SK-N-SH (cell line): ENCODE data around the gene TEPSIN. TPM values are rescaled to one million over a fixed set of nuclear protein-coding genes. Genes with fewer than 3 reads are reported as not detected.

Experiments used
- CTCF ChIA-PET: fragments of 300-600, 350-600 bp; formaldehyde crosslinking; extraction: SDS; loops from one replicate; lab custom pipeline; 2021; lab: Yijun Ruan, JAX
- POLR2A ChIA-PET: fragments of 350-600 bp; sonication (Branson Sonifier 250); formaldehyde crosslinking; extraction: SDS; loops from one replicate; lab custom pipeline; 2020; ENCODE audit warnings: antibody characterized with exemption, inconsistent platforms; lab: Yijun Ruan, JAX
- DNase-seq: peaks from one replicate; pipeline ENCODE4 v3.0.0; 2012
- H2AFZ ChIP-seq: fragments of 200-600 bp; sonication (generic); 2 replicates; pipeline ENCODE4 v1.8.1; 2016; ENCODE audit warnings: antibody characterized with exemption, mild to moderate bottlenecking, low read depth
- H3F3A ChIP-seq: fragments of 200-600 bp; sonication (generic); replicated peaks from 2 replicates; pipeline ENCODE3; 2016; ENCODE audit warnings: antibody characterized with exemption, mild to moderate bottlenecking; ENCODE audit not compliant: insufficient read depth
- H3K27ac ChIP-seq, 2 experiments: fragments of 200-500 bp in 1 of 2; fragments of 200-600 bp in 1 of 2; sonication (Bioruptor generic) in 1 of 2; sonication (generic), shearing (Covaris generic) in 1 of 2; 2 replicates each; pipeline versions ENCODE4 v1.5.1 to v1.6.1; 2014 to 2016; ENCODE audit warnings: low read depth in 2 of 2, inconsistent platforms in 1 of 2, low read length in 1 of 2, mild to moderate bottlenecking in 1 of 2, mixed read lengths in 1 of 2
- H3K27me3 ChIP-seq: fragments of 200-600 bp; sonication (generic), shearing (Covaris generic); 2 replicates; pipeline ENCODE4 v1.6.1; 2016; ENCODE audit warnings: mixed run types; ENCODE audit not compliant: insufficient read depth
- H3K36me3 ChIP-seq, 2 experiments: fragments of 200-500 bp in 1 of 2; fragments of 200-600 bp in 1 of 2; sonication (Bioruptor generic) in 1 of 2; sonication (generic) in 1 of 2; replicated peaks in 1 of 2; 2 replicates each; pipeline versions ENCODE3 to v1.5.1; 2014 to 2016; ENCODE audit warnings: low read length in 1 of 2, mild to moderate bottlenecking in 1 of 2; ENCODE audit not compliant: insufficient read depth in 2 of 2, control insufficient read depth in 1 of 2
- H3K4me1 ChIP-seq, 2 experiments: fragments of 200-500 bp in 1 of 2; fragments of 200-600 bp in 1 of 2; sonication (Bioruptor generic) in 1 of 2; sonication (generic), shearing (Covaris generic) in 1 of 2; 2 replicates each; pipeline versions ENCODE4 v1.5.1 to v1.6.1; 2014 to 2016; ENCODE audit warnings: low read depth in 1 of 2, low read length in 1 of 2, mixed run types in 1 of 2; ENCODE audit not compliant: insufficient read depth in 2 of 2, control insufficient read depth in 1 of 2
- H3K4me2 ChIP-seq: fragments of 200-600 bp; sonication (generic), shearing (Covaris generic); 2 replicates; pipeline ENCODE4 v1.6.1; 2017; ENCODE audit warnings: mixed run types
- H3K4me3 ChIP-seq, 2 experiments: fragments of 200-500 bp in 1 of 2; fragments of 200-600 bp in 1 of 2; sonication (Bioruptor generic) in 1 of 2; sonication (generic), shearing (Covaris generic) in 1 of 2; 2 replicates each; pipeline versions ENCODE4 v1.5.1 to v1.8.1; 2014 to 2016; ENCODE audit warnings: low read depth in 2 of 2, inconsistent platforms in 1 of 2, low read length in 1 of 2, mild to moderate bottlenecking in 1 of 2, mixed read lengths in 1 of 2, moderate library complexity in 1 of 2
- H3K79me2 ChIP-seq: fragments of 200-600 bp; sonication (generic); 2 replicates; pipeline ENCODE4 v1.8.1; 2017; ENCODE audit warnings: mild to moderate bottlenecking; ENCODE audit not compliant: insufficient read depth
- H3K9ac ChIP-seq: fragments of 200-600 bp; sonication (generic); 2 replicates; pipeline ENCODE4 v1.6.1; 2017; ENCODE audit warnings: mixed run types
- H3K9me2 ChIP-seq: fragments of 200-600 bp; sonication (generic); 2 replicates; pipeline ENCODE4 v1.6.1; 2017; ENCODE audit warnings: mixed run types
- H3K9me3 ChIP-seq: fragments of 200-600 bp; sonication (generic); 2 replicates; pipeline ENCODE4 v1.6.1; 2017; ENCODE audit warnings: mixed run types, mild to moderate bottlenecking, moderate library complexity
- H4K20me1 ChIP-seq: fragments of 200-600 bp; sonication (generic); 2 replicates; pipeline ENCODE4 v1.6.1; 2017; ENCODE audit warnings: mild to moderate bottlenecking, mixed run types; ENCODE audit not compliant: insufficient read depth
- GATA2 ChIP-seq: sonication (generic); formaldehyde crosslinking; IDR thresholded peaks from 2 replicates; pipeline ENCODE4 v1.5.0; 2020; ENCODE audit warnings: mild to moderate bottlenecking, missing genetic modification reagents
- POLR2AphosphoS5 ChIP-seq: IDR thresholded peaks from 2 replicates; pipeline ENCODE4 v1.6.1; 2012; ENCODE audit warnings: low read depth, low read length
- RXRA ChIP-seq: IDR thresholded peaks from 2 replicates; pipeline ENCODE4 v1.4.0; 2012; ENCODE audit warnings: low read depth, mild to moderate bottlenecking, borderline replicate concordance
- WGBS: methylation state at CpG from one replicate; pipeline ENCODE4 v1.1.6; 2017; ENCODE audit warnings: low lambda C conversion rate; 5-methylcytosine and 5-hydroxymethylcytosine counted together
- polyA plus RNA-seq, 3 experiments: library from polyadenylated mRNA; depleted of rRNA; stranded (reverse); fragments of >200 nt; gene quantifications; 2 replicates each; pipeline ENCODE4 v1.2.3, GENCODE V29; 2012
- TF ChIP-seq, protein P1 (sequence below): IDR thresholded peaks from 2 replicates; pipeline ENCODE4 v1.4.0; 2012; ENCODE audit warnings: low read depth, borderline replicate concordance
- TF ChIP-seq, protein P2 (sequence below): IDR thresholded peaks from 2 replicates; pipeline ENCODE4 v1.4.0; 2012; ENCODE audit warnings: low read depth
- TF ChIP-seq, protein P3 (sequence below): IDR thresholded peaks from 2 replicates; pipeline ENCODE4; 2012
- TF ChIP-seq, protein P4 (sequence below): IDR thresholded peaks from 2 replicates; pipeline ENCODE4 v1.6.1; 2012; ENCODE audit warnings: mild to moderate bottlenecking, low read depth, low read length, moderate library complexity

TEPSIN gene
- polyA plus RNA-seq, 1 of the 3 experiments (the other 2 are of a cell fraction): 35.3 TPM

DNA sequence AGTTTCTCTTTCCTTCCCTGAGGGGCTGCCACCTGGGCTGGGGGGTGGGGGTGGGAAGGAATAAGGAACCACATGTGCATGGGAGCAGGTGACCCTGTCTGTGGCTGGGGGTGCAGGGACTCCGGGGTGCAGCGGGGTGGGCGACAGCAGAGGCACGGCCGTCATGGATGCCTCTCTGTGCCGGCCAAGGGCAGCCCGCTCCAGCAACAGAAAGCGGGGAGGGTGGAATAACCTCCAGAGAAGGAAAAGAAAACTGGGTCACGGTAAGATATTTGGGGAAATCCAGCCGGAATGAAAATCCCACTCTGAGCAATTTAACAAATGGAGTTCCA is 4.4 kb upstream of the TEPSIN start:
- ChIA-PET POLR2A (no interaction called here), CTCF (interaction anchor here (1.5 to 12.8 kb wide), 3 partner anchors 12 to 142 kb away, joined by 3 to 133 read pairs (median 8); no protein-coding TSS in a partner anchor)
- peaks cover 13% of the 10 kb centered on the region for H4K20me1 ChIP-seq
- no peak overlapping the region for H3K4me3 ChIP-seq
- H3K4me2 ChIP-seq: no peak overlapping the region
- H3K4me1 ChIP-seq: peaks cover 0 to 45% of the 10 kb centered on the region in 2 experiments; a peak in 1 of 4 replicates
- peaks cover 35% of the 10 kb centered on the region for H3K79me2 ChIP-seq
- H3K27ac ChIP-seq: no peak overlapping the region
- 91% methylated on average over 10 of the region's 10 CpGs for WGBS
- H3K9ac ChIP-seq: no peak overlapping the region
- TF ChIP-seq POLR2AphosphoS5 (peak; percentile 13; the same call in 1 of the 2 replicates), RXRA (no peak)
- TF ChIP-seq, protein P1, sequence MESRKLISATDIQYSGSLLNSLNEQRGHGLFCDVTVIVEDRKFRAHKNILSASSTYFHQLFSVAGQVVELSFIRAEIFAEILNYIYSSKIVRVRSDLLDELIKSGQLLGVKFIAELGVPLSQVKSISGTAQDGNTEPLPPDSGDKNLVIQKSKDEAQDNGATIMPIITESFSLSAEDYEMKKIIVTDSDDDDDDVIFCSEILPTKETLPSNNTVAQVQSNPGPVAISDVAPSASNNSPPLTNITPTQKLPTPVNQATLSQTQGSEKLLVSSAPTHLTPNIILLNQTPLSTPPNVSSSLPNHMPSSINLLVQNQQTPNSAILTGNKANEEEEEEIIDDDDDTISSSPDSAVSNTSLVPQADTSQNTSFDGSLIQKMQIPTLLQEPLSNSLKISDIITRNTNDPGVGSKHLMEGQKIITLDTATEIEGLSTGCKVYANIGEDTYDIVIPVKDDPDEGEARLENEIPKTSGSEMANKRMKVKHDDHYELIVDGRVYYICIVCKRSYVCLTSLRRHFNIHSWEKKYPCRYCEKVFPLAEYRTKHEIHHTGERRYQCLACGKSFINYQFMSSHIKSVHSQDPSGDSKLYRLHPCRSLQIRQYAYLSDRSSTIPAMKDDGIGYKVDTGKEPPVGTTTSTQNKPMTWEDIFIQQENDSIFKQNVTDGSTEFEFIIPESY: no peak
- TF ChIP-seq, protein P2, sequence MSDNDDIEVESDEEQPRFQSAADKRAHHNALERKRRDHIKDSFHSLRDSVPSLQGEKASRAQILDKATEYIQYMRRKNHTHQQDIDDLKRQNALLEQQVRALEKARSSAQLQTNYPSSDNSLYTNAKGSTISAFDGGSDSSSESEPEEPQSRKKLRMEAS: no peak
- TF ChIP-seq, protein P3, sequence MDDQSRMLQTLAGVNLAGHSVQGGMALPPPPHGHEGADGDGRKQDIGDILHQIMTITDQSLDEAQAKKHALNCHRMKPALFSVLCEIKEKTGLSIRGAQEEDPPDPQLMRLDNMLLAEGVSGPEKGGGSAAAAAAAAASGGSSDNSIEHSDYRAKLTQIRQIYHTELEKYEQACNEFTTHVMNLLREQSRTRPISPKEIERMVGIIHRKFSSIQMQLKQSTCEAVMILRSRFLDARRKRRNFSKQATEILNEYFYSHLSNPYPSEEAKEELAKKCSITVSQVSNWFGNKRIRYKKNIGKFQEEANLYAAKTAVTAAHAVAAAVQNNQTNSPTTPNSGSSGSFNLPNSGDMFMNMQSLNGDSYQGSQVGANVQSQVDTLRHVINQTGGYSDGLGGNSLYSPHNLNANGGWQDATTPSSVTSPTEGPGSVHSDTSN: 0 out of 2 replicates have a peak, but pooled peaks have one; percentile 2
- no peaks in the 10 kb centered on the region for H3K9me2 ChIP-seq
- H3K9me3 ChIP-seq: no peaks in the 10 kb centered on the region
- no peak for DNase-seq
- no peaks in the 10 kb centered on the region for H3K27me3 ChIP-seq
- peaks cover 5 to 40% of the 10 kb centered on the region in 2 experiments for H3K36me3 ChIP-seq
- H2AFZ ChIP-seq: no peak overlapping the region
- peaks cover 4% of the 10 kb centered on the region for H3F3A ChIP-seq

DNA sequence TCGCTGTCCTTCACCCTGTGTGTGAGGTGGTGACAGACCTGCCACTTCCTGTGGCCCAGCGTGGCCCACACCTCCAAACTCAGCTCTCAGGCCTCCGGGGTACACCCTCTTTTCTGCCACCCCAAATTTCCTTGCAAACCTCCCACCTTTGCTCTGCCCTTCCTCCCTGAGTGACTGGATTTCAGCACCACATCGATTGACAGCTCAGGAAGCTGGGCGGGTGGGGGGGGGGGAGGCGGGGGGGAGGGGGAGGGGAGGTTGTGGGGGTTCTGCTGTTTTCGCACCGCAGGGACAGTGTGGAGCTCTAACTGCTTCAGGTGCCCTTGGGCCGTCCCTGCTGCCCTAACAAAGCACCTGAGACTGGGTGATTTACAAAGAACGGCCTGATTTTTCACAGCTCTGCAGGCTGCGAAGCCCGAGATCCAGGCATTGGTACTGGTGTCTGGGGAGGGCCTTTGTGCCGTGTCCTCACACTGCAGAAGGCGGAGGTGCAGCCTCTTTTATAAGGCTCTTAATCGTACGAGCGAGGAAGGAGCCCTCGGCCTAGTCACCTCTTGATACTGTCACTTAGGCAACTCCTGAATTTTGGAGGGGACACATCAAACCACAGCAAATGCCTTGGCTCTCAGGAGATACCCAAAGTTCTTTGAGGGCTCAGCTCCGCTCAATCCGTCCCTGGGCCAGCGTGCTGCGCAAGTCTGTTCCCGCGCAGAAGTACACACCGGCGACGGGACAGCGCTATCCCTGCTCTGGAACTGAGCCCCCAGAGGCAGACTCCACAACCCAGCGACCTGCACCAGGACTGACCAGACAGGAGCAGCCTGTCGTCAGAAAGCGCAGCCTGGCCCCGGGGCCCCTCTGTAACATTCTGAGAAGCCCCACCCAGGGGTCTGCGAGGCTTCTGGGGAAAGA is 3.8 kb upstream of the TEPSIN start:
- Histone ChIP-seq H2AFZ (no peak overlapping the region), H3K27me3 (no peaks in the 10 kb centered on the region), H3K4me3 (no peak overlapping the region), H3K9ac (no peak overlapping the region), H4K20me1 (peaks cover 13% of the 10 kb centered on the region), H3F3A (peaks cover 4% of the 10 kb centered on the region), H3K9me2 (no peaks in the 10 kb centered on the region), H3K4me2 (no peak overlapping the region), H3K4me1 (peaks cover 0 to 51% of the 10 kb centered on the region in 2 experiments; a peak in 2 of 4 replicates), H3K27ac (no peak overlapping the region; a peak in 1 of 4 replicates), H3K79me2 (peaks cover 41% of the 10 kb centered on the region), H3K36me3 (peaks cover 5 to 40% of the 10 kb centered on the region in 2 experiments), H3K9me3 (no peaks in the 10 kb centered on the region)
- TF ChIP-seq, protein P3: 0 out of 2 replicates have a peak, but pooled peaks have one; percentile 5
- TF ChIP-seq GATA2 (CRISPR knock-in tag): no peak
- TF ChIP-seq, protein P4, sequence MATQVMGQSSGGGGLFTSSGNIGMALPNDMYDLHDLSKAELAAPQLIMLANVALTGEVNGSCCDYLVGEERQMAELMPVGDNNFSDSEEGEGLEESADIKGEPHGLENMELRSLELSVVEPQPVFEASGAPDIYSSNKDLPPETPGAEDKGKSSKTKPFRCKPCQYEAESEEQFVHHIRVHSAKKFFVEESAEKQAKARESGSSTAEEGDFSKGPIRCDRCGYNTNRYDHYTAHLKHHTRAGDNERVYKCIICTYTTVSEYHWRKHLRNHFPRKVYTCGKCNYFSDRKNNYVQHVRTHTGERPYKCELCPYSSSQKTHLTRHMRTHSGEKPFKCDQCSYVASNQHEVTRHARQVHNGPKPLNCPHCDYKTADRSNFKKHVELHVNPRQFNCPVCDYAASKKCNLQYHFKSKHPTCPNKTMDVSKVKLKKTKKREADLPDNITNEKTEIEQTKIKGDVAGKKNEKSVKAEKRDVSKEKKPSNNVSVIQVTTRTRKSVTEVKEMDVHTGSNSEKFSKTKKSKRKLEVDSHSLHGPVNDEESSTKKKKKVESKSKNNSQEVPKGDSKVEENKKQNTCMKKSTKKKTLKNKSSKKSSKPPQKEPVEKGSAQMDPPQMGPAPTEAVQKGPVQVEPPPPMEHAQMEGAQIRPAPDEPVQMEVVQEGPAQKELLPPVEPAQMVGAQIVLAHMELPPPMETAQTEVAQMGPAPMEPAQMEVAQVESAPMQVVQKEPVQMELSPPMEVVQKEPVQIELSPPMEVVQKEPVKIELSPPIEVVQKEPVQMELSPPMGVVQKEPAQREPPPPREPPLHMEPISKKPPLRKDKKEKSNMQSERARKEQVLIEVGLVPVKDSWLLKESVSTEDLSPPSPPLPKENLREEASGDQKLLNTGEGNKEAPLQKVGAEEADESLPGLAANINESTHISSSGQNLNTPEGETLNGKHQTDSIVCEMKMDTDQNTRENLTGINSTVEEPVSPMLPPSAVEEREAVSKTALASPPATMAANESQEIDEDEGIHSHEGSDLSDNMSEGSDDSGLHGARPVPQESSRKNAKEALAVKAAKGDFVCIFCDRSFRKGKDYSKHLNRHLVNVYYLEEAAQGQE: peak; percentile 74
- ChIA-PET CTCF (interaction anchor here (0.7 to 12.8 kb wide), 11 partner anchors 8 to 294 kb away, joined by 3 to 133 read pairs (median 3); no protein-coding TSS in a partner anchor), POLR2A (no interaction called here)
- DNase-seq: no peak
- WGBS: 93% methylated on average over 31 of the region's 33 CpGs
